Mammary epithelial cell (primary cell): Measurements from ENCODE around the gene GALNT11.

Source experiments
- CTCF ChIP-seq, 2 donors: IDR thresholded peaks in 1 of 2; conservative IDR thresholded peaks in 1 of 2; 2 replicates each; pipeline ENCODE4 v1.5.1; 2011 to 2012; ENCODE audit warnings: inconsistent platforms in 2 of 2, low read length in 2 of 2, mild to moderate bottlenecking in 2 of 2, control low read depth in 1 of 2, low read depth in 1 of 2; ENCODE audit not compliant: insufficient read depth in 1 of 2; ENCODE audit errors: extremely low read depth in 1 of 2
- EZH2 ChIP-seq: IDR thresholded peaks from 2 replicates; pipeline ENCODE4 v1.6.1; 2012; ENCODE audit warnings: low read length, inconsistent platforms, borderline replicate concordance

GRCh38 chr7:152131981-152132494, 106.6 kb downstream of the GALNT11 start:
- TF ChIP-seq CTCF (conservative IDR thresholded peaks at IDR 0.05 in 1 of 2, IDR thresholded peaks at IDR 0.05 in 1 of 2; ENCODE audit: extremely low read depth in 1 of 2, insufficient read depth in 1 of 2, low read depth in 1 of 2, low read length in 2 of 2) (no peak), EZH2 (no peak)
